ENCODE data around the gene PLA2G6.

DNA sequence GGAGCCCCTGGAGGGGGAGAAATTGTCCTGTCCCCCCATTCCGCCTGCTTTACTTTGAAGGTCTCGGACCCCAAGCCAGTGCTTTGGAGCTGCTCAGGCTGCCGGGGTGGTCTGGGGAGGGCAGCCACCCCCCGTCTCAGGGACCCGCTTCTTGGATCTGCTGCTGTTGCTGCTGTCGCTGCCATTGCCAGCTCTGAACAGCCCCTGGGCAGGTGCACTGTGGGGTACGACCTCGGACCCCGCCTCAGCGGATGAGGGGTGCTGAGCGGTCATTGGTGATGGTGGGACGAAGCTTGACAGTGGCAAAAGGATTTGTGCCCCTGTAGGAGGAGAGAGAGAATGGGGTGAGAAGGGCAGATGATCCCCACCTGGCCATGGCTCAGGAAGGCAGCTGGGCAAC lies 96.6 kb downstream of the PLA2G6 start:
- TF ChIP-seq POLR2A (IDR thresholded peaks at IDR 0.05): no peak
- TF ChIP-seq, protein P1, sequence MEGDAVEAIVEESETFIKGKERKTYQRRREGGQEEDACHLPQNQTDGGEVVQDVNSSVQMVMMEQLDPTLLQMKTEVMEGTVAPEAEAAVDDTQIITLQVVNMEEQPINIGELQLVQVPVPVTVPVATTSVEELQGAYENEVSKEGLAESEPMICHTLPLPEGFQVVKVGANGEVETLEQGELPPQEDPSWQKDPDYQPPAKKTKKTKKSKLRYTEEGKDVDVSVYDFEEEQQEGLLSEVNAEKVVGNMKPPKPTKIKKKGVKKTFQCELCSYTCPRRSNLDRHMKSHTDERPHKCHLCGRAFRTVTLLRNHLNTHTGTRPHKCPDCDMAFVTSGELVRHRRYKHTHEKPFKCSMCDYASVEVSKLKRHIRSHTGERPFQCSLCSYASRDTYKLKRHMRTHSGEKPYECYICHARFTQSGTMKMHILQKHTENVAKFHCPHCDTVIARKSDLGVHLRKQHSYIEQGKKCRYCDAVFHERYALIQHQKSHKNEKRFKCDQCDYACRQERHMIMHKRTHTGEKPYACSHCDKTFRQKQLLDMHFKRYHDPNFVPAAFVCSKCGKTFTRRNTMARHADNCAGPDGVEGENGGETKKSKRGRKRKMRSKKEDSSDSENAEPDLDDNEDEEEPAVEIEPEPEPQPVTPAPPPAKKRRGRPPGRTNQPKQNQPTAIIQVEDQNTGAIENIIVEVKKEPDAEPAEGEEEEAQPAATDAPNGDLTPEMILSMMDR (IDR thresholded peaks at IDR 0.05): no peak

All from prostate gland (tissue), 2 donors.